K562 treated with DMSO at 1 percent for 12 hours (cell line): ENCODE results near the gene CLDN20. TPM values are rescaled to one million over a fixed set of nuclear protein-coding genes. Genes with fewer than 3 reads are reported as not detected.

Source experiments
- total RNA-seq: library from RNA; unstranded; fragments of 300-600 nt; gene quantifications from 2 replicates; pipeline ENCODE4 v1.2.3, GENCODE V29; 2022; ENCODE audit not compliant: insufficient read depth

Gene CLDN20
- not detected in 2 replicates for total RNA-seq

GRCh38 chr6:155263373-155264063 lies at the start of gene CLDN20:
CLDN20 (plus strand) TSS chr6:155264013; CDS start chr6:155275720, 11,707 bp downstream.

GRCh38 chr6:155314092-155314772 lies 50.4 kb downstream of the CLDN20 start, which contains the start of gene TFB1M:
TFB1M (minus strand) TSS chr6:155314484; CDS start chr6:155314428, 56 bp downstream.

Other genes starting within 250 kb of the CLDN20 start
- 12.6 and 13.8 TPM in 2 replicates for gene TFB1M, start 50.5 kb downstream of the CLDN20 start, total RNA-seq
- not detected in 2 replicates for gene NOX3, start 191.8 kb downstream of the CLDN20 start, total RNA-seq